GM23248 (cell line): Measurements from ENCODE around the gene EFCAB7.

Source experiments
- EZH2 ChIP-seq: fragments of 200-600 bp; sonication (generic); IDR thresholded peaks from 2 replicates; pipeline ENCODE4 v1.6.1; 2018; ENCODE audit warnings: antibody characterized with exemption, mild to moderate bottlenecking; ENCODE audit not compliant: insufficient read depth, poor library complexity, severe bottlenecking
- EZH2phosphoT487 ChIP-seq: fragments of 200-600 bp; sonication (generic); IDR thresholded peaks from 2 replicates; pipeline ENCODE4 v1.6.1; 2018; ENCODE audit warnings: antibody characterized with exemption, moderate library complexity, mild to moderate bottlenecking, low read depth; ENCODE audit not compliant: insufficient read depth

DNA sequence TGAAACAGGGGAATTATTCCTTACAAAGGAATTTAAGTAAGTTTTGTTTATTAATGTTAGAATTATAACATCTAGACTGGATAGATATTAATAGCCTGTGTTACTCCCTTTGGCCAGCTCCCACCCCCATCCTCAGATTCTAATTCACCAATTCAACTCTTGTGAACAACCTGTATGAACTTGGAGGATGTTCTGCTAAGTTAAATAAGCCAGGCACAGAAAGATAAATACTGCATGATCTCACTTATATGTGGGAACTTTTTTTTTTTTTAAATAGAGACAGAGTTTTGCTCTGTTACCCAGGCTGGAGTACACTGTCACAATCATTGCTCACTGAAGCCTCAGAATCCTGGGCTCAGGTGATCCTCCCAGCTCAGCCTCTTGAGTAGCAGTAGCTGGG is 32.2 kb downstream of the EFCAB7 start:
- TF ChIP-seq EZH2phosphoT487 (no peak), EZH2 (no peak)
